ENCODE measurements around the gene PCK2.

PCK2 gene

GRCh38 chr14:24072436-24072835, 21.7 kb upstream of the PCK2 start:
- no peak for ATAC-seq
- TF ChIP-seq BACH2 (CRISPR knock-in tag; IDR thresholded peaks at IDR 0.05; ENCODE audit: borderline replicate concordance) (no peak), ARNTL (CRISPR knock-in tag; IDR thresholded peaks at IDR 0.05; ENCODE audit: borderline replicate concordance, low read depth) (no peak), CSDC2 (CRISPR knock-in tag; IDR thresholded peaks at IDR 0.05) (no peak), ISL1 (CRISPR knock-in tag; IDR thresholded peaks at IDR 0.05) (no peak), PPARA (CRISPR knock-in tag; IDR thresholded peaks at IDR 0.05; ENCODE audit: borderline replicate concordance) (no peak), ZNF70 (CRISPR knock-in tag; IDR thresholded peaks at IDR 0.05) (no peak), TOX (CRISPR knock-in tag; IDR thresholded peaks at IDR 0.05; ENCODE audit: borderline replicate concordance) (no peak), OSR1 (CRISPR knock-in tag; IDR thresholded peaks at IDR 0.05) (no peak), GLIS3 (CRISPR knock-in tag; IDR thresholded peaks at IDR 0.05) (no peak), TSHZ2 (CRISPR knock-in tag; IDR thresholded peaks at IDR 0.05) (no peak), ZNF565 (CRISPR knock-in tag; conservative IDR thresholded peaks at IDR 0.05; ENCODE audit: low read depth) (no peak)

GRCh38 chr14:24072881-24073877, 20.9 kb upstream of the PCK2 start:
- TF ChIP-seq GLIS3 (CRISPR knock-in tag; IDR thresholded peaks at IDR 0.05) = no peak
- no peak for TF ChIP-seq ARNTL (CRISPR knock-in tag; IDR thresholded peaks at IDR 0.05; ENCODE audit: borderline replicate concordance, low read depth)
- TF ChIP-seq ZNF8 (CRISPR knock-in tag; IDR thresholded peaks at IDR 0.05) = no peak

GRCh38 chr14:24074625-24075484, 19.3 kb upstream of the PCK2 start:
- no peak for ATAC-seq

More at GRCh38 chr14:24072881-24073877, 20.9 kb upstream of the PCK2 start:
- ATAC-seq = no peak

More at GRCh38 chr14:24074625-24075484, 19.3 kb upstream of the PCK2 start:
- TF ChIP-seq TCF4 (CRISPR knock-in tag; IDR thresholded peaks at IDR 0.05; ENCODE audit: borderline replicate concordance) (no peak), PATZ1 (CRISPR knock-in tag; IDR thresholded peaks at IDR 0.05; ENCODE audit: borderline replicate concordance) (no peak), ZNF8 (CRISPR knock-in tag; IDR thresholded peaks at IDR 0.05) (no peak), GLIS3 (CRISPR knock-in tag; IDR thresholded peaks at IDR 0.05) (no peak), ZFP3 (CRISPR knock-in tag; IDR thresholded peaks at IDR 0.05) (no peak), PPARA (CRISPR knock-in tag; IDR thresholded peaks at IDR 0.05; ENCODE audit: borderline replicate concordance) (no peak), CSRNP3 (CRISPR knock-in tag; IDR thresholded peaks at IDR 0.05) (no peak), ZFP30 (CRISPR knock-in tag; IDR thresholded peaks at IDR 0.05) (no peak)

All from SK-N-SH treated with all-trans-retinoic acid at 6 μM for 48 hours (cell line).